ENCODE results near the gene CLMP. TPM values are rescaled to one million over a fixed set of nuclear protein-coding genes. Genes with fewer than 3 reads are reported as not detected.

CLMP gene
- total and polyA plus RNA-seq, 2 experiments from 2014 or later = 7.1 to 18.4 TPM

GRCh38 chr11:123188508-123189165 is 6.4 kb downstream of the CLMP start (continued):
- TF ChIP-seq, protein P1, sequence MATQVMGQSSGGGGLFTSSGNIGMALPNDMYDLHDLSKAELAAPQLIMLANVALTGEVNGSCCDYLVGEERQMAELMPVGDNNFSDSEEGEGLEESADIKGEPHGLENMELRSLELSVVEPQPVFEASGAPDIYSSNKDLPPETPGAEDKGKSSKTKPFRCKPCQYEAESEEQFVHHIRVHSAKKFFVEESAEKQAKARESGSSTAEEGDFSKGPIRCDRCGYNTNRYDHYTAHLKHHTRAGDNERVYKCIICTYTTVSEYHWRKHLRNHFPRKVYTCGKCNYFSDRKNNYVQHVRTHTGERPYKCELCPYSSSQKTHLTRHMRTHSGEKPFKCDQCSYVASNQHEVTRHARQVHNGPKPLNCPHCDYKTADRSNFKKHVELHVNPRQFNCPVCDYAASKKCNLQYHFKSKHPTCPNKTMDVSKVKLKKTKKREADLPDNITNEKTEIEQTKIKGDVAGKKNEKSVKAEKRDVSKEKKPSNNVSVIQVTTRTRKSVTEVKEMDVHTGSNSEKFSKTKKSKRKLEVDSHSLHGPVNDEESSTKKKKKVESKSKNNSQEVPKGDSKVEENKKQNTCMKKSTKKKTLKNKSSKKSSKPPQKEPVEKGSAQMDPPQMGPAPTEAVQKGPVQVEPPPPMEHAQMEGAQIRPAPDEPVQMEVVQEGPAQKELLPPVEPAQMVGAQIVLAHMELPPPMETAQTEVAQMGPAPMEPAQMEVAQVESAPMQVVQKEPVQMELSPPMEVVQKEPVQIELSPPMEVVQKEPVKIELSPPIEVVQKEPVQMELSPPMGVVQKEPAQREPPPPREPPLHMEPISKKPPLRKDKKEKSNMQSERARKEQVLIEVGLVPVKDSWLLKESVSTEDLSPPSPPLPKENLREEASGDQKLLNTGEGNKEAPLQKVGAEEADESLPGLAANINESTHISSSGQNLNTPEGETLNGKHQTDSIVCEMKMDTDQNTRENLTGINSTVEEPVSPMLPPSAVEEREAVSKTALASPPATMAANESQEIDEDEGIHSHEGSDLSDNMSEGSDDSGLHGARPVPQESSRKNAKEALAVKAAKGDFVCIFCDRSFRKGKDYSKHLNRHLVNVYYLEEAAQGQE (IDR thresholded peaks at IDR 0.05; ENCODE audit: unreplicated experiment) = no peak
- TF ChIP-seq EZH2 (IDR thresholded peaks at IDR 0.05; ENCODE audit: low read depth, unreplicated experiment) = no peak

DNA sequence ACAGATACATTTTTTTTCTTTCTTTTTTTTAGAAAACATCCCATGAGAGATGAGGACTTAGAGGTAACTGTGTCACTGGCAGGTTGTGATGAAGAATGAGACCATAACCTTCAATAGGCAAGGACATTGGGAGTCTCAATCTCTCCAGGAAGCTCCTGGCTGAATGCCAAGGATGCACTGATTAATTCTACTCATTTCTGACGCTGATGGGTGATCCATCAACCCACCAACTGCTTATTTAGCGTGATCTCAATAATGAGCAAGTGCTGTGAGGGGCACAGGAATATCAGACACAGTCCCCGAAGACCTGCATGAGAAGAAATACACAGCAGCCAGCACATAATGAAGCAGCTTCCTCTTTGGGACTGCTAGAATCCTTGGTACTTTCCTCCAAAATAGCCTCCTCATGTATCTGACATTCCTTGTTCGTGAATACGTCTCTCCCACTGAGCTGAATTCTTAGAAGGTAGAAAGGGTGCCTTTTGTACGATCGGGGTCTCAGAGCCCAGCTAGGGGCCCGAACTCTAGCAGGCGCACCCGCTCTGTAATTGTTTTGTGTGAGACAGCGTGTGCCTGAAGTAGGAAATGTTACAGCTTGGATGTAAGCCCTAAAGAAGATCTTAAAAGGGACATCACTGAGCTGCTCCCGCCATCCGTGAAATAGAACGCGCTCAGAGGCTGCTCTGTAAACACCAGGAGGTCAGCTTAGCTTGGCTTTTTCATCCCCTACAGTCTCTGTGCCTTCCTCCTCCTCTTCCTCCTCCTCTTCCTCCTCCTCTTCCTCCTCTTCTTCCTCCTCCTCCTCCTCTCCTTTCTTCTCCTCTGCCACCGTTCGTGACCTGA is 7.2 kb downstream of the CLMP start:
- peak overlapping the region; percentile 12; the same call in 1 of the 3 replicates for H3K4me3 Mint-ChIP-seq
- no peaks in the 10 kb centered on the region for H3K36me3 ChIP-seq (ENCODE audit: insufficient read depth)
- H3K4me2 ChIP-seq = peak overlapping the region; percentile 58
- no peak overlapping the region for H3K4me3 ChIP-seq
- peaks cover 5% of the 10 kb centered on the region for H3K36me3 Mint-ChIP-seq (ENCODE audit: low read depth)
- ATAC-seq = peak; percentile 27
- DNase-seq (ENCODE audit: low spot score) = no peak
- H3K4me1 Mint-ChIP-seq = peaks cover 55% of the 10 kb centered on the region
- peaks cover 66% of the 10 kb centered on the region for H3K79me2 ChIP-seq (replicated peaks; ENCODE audit: insufficient read depth)
- H3K9me2 ChIP-seq (ENCODE audit: insufficient read depth) = no peaks in the 10 kb centered on the region
- peak overlapping the region; percentile 45 for H3K27ac Mint-ChIP-seq
- peaks cover 59% of the 10 kb centered on the region for H3K4me1 ChIP-seq (ENCODE audit: insufficient read depth)
- H3K27me3 ChIP-seq (ENCODE audit: insufficient read depth) = no peaks in the 10 kb centered on the region
- peaks cover 14% of the 10 kb centered on the region; the same call in 1 of the 2 replicates for H3F3A ChIP-seq (replicated peaks; ENCODE audit: low read depth)
- H3K9me3 Mint-ChIP-seq = no peaks in the 10 kb centered on the region
- 0 out of 2 replicates have a peak overlapping the region, but pooled peaks have one; percentile 72 for H3K27ac ChIP-seq (ENCODE audit: low read depth)
- H4K20me1 ChIP-seq (replicated peaks; ENCODE audit: insufficient read depth) = no peaks in the 10 kb centered on the region
- H2AFZ ChIP-seq = no peak overlapping the region
- peaks cover 2% of the 10 kb centered on the region for H3K27me3 Mint-ChIP-seq (ENCODE audit: insufficient read depth, low read depth, poor library complexity)
- TF ChIP-seq ZNF462 (CRISPR knock-in tag; IDR thresholded peaks at IDR 0.05) = no peak
- TF ChIP-seq ETS1 (IDR thresholded peaks at IDR 0.05) = no peak
- TF ChIP-seq CTCF (conservative IDR thresholded peaks at IDR 0.05; ENCODE audit: low read depth in 2 of 2) = no peak
- TF ChIP-seq EZH2 (IDR thresholded peaks at IDR 0.05; ENCODE audit: low read depth, unreplicated experiment) = no peak
- no peak for TF ChIP-seq NANOG (IDR thresholded peaks at IDR 0.05; ENCODE audit: borderline replicate concordance)
- no peak for TF ChIP-seq ZNF114 (CRISPR knock-in tag; IDR thresholded peaks at IDR 0.05)
- no peak for TF ChIP-seq EZH2phosphoT487 (IDR thresholded peaks at IDR 0.05; ENCODE audit: unreplicated experiment)
- no peak for TF ChIP-seq CREB1 (CRISPR knock-in tag; IDR thresholded peaks at IDR 0.05; ENCODE audit: low read depth)
- no peak for TF ChIP-seq JUNB (IDR thresholded peaks at IDR 0.05; ENCODE audit: unreplicated experiment)
